HG03460 (cell line): ENCODE data around the gene OPHN1.

Experiments
- ATAC-seq: cut with Tn5 transposase; IDR thresholded peaks from one replicate; pipeline ENCODE4 v1.9.1; 2021; ENCODE audit not compliant: unreplicated experiment

Gene OPHN1, protein sequence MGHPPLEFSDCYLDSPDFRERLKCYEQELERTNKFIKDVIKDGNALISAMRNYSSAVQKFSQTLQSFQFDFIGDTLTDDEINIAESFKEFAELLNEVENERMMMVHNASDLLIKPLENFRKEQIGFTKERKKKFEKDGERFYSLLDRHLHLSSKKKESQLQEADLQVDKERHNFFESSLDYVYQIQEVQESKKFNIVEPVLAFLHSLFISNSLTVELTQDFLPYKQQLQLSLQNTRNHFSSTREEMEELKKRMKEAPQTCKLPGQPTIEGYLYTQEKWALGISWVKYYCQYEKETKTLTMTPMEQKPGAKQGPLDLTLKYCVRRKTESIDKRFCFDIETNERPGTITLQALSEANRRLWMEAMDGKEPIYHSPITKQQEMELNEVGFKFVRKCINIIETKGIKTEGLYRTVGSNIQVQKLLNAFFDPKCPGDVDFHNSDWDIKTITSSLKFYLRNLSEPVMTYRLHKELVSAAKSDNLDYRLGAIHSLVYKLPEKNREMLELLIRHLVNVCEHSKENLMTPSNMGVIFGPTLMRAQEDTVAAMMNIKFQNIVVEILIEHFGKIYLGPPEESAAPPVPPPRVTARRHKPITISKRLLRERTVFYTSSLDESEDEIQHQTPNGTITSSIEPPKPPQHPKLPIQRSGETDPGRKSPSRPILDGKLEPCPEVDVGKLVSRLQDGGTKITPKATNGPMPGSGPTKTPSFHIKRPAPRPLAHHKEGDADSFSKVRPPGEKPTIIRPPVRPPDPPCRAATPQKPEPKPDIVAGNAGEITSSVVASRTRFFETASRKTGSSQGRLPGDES

DNA sequence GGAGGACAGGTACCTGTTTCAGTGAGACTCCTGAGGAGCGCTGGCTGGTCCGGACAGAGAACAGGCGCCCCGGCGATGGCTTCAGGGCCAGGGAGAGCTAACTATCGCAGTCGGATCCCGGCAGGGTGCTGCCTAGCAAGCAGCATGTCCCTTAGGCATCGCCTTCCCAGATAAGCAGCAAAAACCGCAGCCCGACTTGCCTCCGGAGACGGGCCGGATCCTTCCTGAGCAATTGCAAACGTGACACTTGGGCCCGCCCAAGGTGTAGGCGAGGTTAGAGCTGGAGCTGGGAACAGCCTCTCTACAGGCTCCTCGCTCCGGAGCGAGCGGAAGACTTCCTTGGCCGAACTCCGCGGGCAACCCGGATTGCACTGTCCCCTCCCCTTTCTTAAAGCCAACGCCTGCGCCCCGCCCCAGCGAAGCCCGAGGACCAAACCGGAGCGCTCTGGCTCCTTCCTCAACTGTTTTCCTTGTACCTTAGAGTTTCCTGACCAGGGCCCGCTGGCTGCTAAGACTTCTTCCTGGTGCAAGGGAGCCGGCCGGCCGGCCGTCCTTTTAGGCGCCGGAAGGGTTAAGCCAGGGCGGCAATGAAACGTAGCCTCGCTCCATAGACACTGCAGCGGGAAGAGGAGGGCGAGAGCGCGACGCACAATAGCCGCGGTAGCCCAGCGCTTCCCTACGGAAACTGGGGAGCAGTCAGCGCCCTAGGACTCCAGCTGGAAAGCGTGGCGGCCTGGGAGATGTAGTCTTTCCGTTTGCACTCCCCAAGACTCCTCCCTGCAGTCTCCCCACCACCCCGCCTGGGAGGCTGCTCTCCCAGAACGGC, at the start of gene OPHN1:
Gene OPHN1 (minus strand): TSS at position 341 of the 826 bp plus-strand sequence. CDS start 475 bp downstream, outside the sequence.
- no peak for ATAC-seq

DNA sequence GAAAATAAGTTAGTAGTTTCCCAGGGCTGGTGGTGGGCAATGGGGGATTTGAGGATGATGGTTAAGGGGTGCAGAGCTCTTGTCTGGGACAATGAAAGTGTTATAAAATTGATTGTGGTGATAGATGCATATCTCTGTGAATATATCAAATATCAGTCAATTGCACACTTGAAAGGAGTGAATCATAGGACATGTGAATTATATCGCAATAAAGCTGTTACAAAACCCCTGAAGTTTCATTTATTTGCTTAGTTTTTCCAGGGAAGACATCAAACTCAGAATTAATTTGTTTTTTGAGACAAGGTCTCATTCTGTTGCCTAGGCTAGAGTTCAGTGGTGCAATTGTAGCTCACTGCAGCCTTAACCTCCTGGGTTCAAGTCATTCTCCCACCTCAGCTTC, 47.7 kb upstream of the OPHN1 start:
- ATAC-seq: no peak

DNA sequence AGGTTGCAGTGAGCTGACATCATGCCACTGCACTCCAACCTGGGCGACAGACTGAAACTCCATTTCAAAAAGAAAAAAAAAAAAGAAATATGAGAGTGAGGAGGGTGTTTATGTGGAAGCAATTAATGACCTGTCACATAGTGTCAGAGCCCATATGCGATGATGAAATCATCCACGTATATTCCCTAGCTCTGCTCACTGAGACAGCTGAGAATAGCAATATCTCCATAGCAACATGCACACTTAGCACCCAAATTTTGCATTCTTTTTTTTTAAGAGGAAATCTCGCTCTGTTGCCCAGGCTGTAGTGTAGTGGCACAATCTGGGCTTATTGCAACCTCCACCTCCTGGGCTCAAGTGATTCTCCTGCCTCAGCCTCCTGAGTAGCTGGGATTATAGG, 31.5 kb upstream of the OPHN1 start:
- ATAC-seq: no peak

DNA sequence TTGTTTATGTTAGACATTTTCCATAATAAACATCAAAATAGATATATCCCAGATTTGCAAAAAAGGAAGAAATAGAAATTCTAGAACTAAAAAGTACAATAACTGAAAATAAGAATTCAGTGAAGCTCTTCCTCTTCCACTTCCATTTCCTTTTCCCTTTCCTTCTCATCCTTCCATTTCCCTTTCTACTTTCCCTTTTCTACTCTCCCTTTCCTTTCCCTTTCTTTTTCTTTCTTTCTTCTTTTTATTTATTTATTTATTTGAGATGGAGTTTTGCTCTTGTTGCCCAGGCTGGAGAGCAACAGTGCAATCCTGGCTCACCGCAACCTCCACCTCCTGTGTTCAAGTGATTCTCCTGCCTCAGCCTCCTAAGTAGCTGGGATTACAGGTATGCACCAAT, 30.6 kb upstream of the OPHN1 start:
- no peak for ATAC-seq

DNA sequence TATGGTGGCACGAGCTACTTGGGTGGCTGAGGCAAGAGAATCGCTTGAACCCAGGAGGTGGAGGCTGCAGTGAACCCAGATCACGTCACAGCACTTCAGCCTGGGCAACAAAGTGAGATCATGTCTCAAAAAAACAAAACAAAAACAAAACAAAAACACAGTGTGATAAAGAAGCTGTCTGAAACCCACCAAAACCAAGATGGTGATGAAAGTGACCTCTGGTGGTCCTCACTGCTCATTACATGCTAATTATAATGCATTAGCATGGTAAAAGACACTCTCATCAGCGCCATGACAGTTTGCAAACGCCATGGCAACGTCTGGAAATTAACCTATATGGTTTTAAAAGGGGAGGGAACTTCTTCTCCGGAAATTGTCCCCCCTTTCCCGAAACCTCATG, 29.4 kb upstream of the OPHN1 start:
- ATAC-seq: no peak

DNA sequence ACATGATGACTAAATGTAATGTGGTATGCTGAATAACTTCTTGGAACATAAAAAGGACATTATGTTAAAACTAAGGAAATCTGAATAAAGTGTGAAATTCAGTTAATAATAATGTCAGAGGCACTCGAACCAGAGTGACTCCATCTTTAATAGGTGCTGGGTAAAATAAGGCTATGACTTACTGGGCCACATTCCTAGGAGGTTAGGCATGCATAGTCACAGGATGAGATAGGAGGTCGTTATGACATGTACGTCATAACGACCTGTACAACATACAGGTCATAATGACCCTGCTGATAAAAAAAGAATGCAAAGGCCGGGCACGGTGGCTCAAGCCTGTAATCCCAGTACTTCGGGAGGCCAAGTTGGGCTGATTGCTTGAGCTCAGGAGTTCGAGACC, 28.9 kb upstream of the OPHN1 start:
- no peak for ATAC-seq

DNA sequence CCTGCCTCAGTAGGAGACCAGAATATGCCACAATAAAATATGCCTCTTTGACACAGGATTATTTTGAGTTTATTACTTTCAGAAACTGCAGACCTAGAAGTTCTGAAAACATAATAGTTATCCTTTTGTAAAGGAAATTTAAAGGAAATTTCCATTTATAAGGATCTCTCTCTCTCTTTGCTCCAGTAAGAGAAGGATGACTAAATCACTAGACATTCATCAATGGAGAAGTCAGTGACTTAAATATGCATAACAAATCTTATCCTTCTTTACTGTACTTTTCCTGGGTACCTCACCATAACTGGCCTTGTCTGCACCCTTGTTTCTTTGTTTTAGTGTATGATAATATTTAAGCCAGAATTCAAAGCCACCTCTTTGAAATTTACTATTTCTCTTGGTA, 28.3 kb upstream of the OPHN1 start:
- no peak for ATAC-seq

DNA sequence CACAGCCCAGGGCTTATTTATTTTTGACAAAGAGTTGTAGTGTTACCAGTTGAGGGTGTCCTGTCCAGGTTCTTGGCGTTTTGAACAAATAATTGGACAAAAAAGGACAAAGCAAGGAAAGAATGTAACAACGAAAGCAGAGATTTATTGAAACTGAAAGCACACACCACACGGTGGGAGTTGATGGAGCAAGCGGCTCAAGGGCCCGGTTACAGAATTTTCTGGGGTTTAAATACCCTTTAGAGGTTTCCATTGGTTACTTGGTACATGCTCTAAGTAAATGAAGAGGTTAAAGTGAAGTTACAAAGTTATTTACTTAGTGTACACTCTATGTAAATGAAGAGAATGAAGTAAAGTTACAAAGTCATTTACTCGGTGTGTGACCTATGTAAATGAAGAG, 27.8 kb upstream of the OPHN1 start:
- ATAC-seq: no peak

DNA sequence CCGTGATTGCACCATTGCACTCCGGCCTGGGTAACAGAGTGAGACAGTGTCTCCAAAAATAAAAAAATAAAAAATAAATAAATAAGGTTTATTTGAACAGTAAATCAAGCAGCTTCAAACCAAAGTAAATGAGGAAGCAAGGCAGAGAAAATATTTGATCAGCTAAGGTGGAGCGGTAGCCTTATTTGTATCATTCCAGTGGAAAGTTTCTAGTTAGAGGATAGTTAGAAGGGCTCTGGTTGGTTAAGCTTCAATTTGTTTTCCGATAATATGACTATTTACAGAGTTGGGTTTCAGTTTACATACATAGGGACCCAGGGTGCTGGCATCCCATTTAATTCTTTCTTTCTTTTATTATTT, 21.8 kb upstream of the OPHN1 start:
- no peak for ATAC-seq

DNA sequence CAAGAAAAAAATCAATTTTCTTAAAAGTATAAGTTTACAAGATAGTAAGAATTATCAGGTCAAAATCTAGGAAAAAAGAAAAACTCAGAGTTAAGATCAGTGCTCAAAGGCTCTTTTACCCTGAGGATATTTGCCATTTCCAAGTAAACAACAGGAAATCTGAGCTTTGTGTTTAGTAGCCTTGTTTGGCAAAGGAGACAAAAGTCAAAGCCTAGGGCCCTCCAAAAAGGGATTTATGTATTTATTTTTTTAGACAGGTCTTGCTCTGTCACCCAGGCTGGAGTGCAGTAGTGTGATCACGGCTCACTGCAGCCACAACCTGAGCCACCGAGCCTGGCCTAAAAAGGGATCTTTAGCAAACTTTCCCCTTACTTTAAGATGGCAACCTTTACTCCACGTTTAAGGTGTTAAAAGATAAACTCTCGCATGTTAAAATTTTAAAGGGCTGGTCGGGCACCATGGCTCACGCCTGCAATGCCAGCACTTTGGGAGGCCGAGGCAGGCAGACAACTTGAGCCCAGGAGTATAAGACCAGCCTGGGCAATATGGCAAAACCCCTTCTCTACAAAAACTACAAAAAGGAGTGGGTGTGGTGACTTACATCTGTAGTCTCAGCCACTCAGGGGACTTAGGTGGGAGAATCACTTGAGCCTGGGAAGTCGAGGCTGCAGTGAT, 21.3 kb upstream of the OPHN1 start:
- no peak for ATAC-seq

DNA sequence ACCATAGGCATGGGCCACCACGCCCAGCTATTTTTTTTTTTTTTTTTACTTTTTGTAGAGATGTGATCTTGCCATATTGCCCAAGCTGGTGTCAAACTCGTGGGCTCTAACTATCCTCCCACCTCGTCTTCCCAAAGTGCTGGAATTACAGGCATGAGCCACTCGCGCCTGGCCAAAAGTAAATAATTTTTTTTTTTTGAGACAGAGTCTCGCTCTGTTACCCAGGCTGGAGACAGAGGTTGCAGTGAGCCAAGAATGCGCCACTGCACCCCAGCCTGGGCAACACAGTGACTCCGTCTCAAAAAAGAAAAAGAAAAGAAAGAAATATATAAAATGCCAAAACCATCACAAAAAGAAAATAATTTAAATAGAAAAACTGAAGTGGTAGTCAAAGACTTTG, 18.4 kb upstream of the OPHN1 start:
- no peak for ATAC-seq

DNA sequence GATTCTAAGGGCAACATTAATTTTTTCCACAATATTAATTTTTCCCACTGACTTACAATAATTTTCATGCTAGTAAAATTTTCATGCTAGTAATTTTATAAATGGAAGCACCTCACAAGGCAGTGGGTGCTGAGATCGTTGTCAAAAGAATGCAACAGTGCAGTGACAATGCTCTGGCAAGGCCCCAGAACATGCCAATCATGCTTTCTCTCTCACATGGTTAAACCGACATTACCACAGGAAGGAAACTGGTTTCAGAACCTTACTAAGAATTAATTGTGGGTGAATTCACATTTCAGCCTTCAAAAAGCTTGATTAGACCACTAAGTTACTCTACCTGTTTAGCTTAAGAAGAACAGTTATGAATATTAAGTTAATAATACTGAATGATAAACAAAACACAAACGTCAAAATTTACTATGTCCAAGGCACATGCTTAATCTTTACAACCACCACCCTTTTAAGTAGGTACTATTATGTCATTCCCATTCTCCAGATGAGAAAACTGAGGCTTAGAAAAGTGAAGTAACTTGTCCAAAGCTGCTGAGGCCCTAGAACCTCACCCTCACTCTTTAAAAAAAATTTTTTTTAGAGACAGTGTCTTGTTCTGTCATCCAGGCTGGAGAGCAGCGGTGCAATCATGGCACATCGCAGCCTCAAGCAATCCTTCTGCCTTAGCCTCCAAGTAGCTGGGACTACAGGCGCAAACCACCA, 10.0 kb upstream of the OPHN1 start:
- peak; percentile 54 for ATAC-seq

DNA sequence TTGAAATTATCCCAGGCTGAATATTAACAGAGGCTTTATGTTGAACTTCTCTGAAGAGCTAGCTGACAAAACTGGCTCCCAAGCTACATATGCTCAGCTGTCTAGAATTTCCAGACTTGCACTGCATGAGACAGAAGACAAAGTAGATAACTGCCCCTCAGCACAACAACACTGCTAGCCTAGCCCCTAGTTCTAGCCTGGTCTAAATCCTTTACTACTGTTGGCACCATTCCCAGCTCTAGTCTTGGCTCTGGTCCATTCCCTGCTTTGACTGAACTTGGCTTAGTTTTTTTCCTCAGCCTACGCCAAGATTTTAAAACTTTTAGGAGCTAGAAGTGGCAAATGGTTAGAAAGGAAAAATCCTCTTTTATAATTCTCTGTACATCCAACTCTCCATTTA, 7.6 kb upstream of the OPHN1 start:
- no peak for ATAC-seq

DNA sequence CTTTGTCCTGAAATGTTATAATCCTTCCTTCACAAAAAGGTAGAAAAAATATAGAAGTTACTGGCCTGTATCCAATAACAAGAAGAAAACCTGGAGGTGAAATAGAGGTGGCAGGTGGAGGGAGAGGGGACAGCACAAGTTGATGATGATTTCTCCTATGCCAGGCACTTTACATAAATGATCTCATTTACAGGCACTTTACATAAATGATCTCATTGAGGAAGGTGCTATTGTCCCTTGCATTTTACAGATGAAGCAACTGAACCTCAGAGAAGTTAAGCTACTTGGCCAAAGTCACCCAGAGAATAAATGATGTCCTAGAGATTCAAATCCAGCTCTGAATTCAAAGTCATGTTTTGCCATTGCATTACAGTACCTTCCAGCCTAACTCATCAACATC, 7.1 kb upstream of the OPHN1 start:
- no peak for ATAC-seq

DNA sequence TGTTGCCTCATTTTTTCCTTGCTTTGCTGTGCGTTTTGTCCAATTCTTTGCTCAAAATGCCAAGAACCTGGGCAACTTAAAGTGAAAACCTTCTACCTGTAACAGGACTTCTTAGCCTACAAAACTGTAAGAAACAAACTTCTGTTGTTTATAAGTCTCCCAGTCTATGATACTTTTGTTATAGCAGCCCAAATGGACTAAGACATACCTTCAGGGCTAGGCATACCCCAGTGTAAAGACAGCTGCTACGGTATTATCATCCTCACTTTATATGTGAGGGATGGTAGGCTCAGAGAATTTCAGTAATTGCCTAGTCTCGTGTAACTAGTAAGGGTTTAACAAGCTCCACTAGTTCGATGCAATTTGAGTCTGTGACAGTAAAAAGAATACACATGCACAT, 6.0 kb upstream of the OPHN1 start:
- no peak for ATAC-seq

DNA sequence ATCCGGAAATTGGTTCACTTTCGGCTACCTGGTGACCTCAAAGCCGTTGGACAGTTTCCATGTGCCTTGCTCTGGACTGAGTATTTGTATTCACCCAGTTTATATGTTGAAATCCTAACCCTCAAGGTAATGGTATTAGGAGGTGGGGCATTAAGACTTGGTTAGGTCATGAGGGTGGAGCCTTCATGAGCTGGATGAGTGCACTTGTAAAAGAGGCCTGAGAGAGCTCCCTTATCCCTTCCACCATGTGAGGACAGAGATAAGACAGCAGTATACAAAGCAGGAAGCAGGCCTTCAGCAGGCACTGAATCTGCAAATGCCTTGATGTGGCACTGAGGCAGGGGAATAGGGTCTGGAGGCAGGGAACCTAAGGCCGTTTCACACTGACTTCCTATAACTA, 5.3 kb upstream of the OPHN1 start:
- ATAC-seq: no peak

DNA sequence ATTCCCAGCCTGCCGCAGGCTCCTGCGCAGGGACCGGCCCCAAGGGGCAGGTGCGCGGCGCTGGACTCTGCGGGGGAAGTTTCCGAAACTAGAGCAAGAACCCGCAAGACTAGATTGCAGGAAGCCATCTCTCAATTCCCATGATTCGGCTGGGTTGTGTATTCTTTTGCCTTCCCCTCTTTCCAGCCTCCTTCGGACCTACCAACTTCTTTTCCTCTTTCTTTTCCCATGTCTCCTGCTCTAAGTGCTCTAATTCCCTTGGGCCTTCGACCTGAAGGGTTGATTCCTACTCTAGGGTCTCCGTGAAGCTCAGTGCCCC, 645 bp upstream of the OPHN1 start:
- ATAC-seq: no peak

DNA sequence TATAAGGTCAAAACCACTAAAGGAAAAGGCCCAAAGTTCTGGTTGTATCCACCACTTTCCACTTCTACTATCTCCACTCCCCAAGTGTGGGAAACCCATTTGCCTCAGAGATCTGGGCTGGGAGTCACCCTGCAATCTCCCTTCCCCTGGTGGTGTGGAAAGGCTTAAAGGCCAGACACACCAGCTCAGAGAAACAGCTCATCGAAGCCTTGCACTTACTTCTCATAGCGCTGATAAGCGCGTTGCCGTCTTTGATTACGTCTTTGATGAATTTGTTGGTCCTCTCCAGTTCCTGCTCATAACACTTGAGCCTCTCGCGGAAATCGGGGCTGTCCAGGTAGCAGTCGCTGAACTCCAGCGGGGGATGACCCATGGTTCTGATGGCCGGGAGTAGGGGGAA, 647 bp downstream of the OPHN1 start:
- ATAC-seq: no peak

DNA sequence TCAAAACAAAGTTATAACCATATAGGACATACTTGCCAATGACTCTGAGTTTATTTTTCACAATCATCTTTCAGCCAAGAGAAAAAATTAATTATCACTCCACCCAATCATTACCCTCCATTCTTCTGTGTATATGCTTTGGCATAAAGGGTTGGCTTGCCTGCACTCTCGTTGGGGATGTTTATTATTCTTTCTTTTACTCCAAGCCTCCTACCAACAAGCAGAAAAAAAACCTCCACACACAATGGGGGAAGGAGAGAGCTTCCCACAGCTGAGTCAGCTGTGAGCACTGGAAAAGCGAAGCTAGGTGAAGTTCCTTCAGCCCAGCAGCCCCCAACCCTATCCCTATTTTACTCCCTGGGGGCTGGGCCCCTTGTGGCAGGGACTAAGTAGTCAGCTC, 1.5 kb downstream of the OPHN1 start:
- no peak for ATAC-seq

DNA sequence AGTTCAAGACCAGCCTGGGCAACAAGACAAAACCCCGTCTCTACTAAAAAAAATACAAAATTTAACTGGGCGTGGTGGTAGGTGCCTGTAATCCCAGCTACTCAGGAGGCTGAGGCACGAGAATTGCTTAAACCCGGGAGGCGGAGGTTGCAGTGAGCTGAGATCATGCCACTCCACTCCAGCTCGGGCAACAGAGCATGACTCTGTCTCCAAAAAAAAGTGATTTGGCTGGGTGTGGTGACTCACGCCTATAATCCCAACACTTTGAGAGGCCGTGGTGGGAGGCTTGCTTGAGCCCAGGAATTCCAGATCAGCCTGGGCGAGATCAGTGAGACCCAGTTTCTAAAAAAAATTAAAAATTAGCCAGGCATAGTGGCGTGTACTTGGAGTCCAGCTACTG, 4.1 kb downstream of the OPHN1 start:
- ATAC-seq: no peak

DNA sequence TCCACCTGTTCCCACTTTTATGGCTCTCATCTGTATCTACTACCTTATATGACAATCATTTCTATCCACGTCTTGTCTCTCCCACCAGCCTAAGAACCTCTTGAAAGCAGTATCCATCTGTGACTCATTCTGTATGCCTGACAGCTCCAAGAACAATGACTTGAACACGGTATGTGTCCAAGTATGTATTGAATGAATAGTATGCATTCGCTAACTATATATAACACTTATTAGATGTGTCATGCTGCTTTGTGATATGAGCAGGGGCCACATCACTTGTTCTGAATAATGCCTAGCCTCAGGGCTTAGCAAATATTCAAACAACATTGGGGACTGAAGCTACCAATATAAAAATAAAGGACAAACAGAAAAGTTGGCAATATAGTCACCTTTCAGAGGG, 4.9 kb downstream of the OPHN1 start:
- ATAC-seq: no peak
